ENCODE results near the gene TRIM41. TPM values are rescaled to one million over a fixed set of nuclear protein-coding genes. Genes with fewer than 3 reads are reported as not detected.

Gene TRIM41
- 12.1 and 13.5 TPM in 2 replicates for total RNA-seq

GRCh38 chr5:181223058-181223728 lies at the start of gene TRIM41:
Gene TRIM41 (plus strand): TSS chr5:181223281. CDS start chr5:181224000, 719 bp downstream.

GRCh38 chr5:181204826-181205760 lies 18.0 kb upstream of the TRIM41 start, which contains the start of gene TRIM7:
Gene TRIM7 (minus strand): TSS chr5:181205196. CDS start chr5:181205110, 86 bp downstream.

GRCh38 chr5:181243564-181244343 lies 20.7 kb downstream of the TRIM41 start, which contains the start of gene RACK1:
Gene RACK1 (minus strand): TSS chr5:181243906. CDS start chr5:181243800, 106 bp downstream.

GRCh38 chr5:181260720-181261319 lies 37.7 kb downstream of the TRIM41 start, which contains the start of gene TRIM52:
Gene TRIM52 (minus strand): TSS chr5:181261143. CDS start chr5:181260813, 330 bp downstream.

Other genes starting within 250 kb of the TRIM41 start
- not detected in 2 replicates for gene BTNL3, start 234.4 kb upstream of the TRIM41 start, total RNA-seq
- 0.19 and 0.27 TPM in 2 replicates for gene BTNL9, start 183.0 kb upstream of the TRIM41 start, total RNA-seq
- not detected in 2 replicates for gene OR2V1, start 92.1 kb upstream of the TRIM41 start, total RNA-seq
- not detected in 2 replicates for gene OR2V2, start 75.7 kb upstream of the TRIM41 start, total RNA-seq
- gene TRIM7, start 18.1 kb upstream of the TRIM41 start, total RNA-seq: 10.6 and 12.8 TPM in 2 replicates
- gene RACK1, start 20.6 kb downstream of the TRIM41 start, total RNA-seq: 6,583 and 6,933 TPM in 2 replicates
- 4.3 and 9.1 TPM in 2 replicates for gene TRIM52, start 37.9 kb downstream of the TRIM41 start, total RNA-seq
- gene OR4F3, start 144.0 kb downstream of the TRIM41 start, total RNA-seq: 0.19 TPM in 1 of 2 replicates, not detected in the other

Data from endothelial cell of coronary artery (primary cell).